ENCODE data around the gene RNF157.
"Not testable (repeated sequence)": the region's sequence is repeated elsewhere in the genome, so short reads cannot be mapped to it uniquely, and the experiment has no call there.

The RNF157 gene

DNA sequence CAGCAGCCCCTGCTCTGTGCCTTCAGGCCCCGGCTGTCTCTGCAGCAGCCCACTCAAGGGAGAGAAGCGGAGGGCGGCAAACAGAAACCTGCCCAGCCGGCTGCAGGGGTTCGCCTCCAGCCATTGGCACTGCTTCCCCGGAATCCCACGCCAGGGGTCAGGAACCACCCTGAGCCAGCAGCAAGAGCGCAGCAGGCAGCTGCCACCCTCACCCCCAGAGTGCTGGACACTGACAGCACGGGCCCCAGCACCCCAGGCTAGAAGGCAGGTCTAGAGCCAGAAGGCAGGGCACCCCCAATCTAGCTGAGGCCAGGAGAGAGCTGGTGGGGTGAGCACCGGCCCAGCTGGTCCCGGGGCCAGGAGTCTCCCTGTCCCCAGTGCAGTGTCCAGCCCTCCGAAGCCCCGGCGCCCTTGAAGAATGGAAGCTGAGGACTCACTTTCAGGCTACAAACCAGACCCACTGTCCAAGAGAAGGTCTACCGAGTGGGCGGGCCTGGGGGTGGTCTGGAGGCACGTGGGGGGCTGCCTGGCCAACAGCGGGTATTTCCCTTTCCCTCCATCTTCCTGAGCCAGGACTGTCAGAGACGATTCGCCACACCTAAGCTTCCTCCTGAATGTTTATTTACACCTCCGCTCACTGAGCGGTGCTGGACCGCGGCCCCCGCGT, 33.3 kb upstream of the RNF157 start:
- H3K4me3 Mint-ChIP-seq = peak overlapping the region; percentile 76

DNA sequence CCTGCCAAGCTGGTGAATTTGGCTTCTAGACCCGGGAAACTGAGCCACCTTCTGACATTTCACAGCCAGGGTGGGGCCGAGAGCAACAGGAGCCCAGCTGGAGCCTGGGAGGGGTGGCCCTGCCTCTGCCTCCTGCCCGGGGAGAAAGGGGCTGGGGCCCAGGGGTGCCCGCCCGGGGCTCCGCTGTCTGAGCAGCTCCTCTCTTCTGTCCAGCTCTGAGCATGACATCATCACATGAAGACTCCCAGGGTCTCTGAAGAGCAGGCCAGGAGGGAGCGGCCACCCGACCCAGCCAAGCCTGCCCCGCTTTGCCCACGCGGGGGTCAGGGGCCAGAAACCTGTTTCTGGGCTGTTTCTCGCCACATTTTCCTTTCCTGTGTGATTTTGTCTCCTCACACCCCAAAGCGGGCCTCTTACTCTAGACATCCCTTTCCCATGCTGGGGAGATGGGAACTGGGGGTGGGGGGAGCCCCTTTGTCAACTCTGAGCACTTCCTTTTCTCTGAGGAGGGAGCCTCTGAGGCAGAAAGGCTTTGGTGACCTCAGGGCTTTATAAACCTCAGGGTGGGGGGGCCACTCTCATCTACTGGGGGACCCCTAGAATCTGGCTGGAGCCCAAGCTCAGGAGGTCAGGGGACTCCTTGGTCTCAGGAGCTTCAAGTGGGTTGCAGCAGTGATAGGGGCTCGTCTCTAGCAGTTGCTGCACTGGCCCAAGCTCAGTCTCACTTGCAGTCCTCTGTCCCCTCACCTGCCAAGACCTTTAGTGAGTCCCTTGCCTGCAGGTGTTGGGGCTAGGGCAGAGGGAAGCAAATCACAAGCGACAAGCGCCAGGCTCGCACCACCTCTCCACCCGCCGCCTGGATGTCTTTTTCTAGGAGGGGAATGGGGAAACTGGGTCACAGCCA, 32.5 kb upstream of the RNF157 start:
- H3K27me3 Mint-ChIP-seq = no peaks in the 10 kb centered on the region
- H3K4me3 Mint-ChIP-seq = peak overlapping the region; percentile 84
- peak overlapping the region; percentile 93 for H3K27ac Mint-ChIP-seq
- peaks cover 4% of the 10 kb centered on the region for H3K36me3 Mint-ChIP-seq
- peaks cover 70% of the 10 kb centered on the region for H3K4me1 Mint-ChIP-seq (ENCODE audit: low read depth)
- H3K9me3 Mint-ChIP-seq (ENCODE audit: low read depth) = no peaks in the 10 kb centered on the region

More for the DNA sequence above, 33.3 kb upstream of the RNF157 start:
- Mint-ChIP-seq H3K27ac (peak overlapping the region; percentile 93), H3K27me3 (no peaks in the 10 kb centered on the region), H3K9me3 (ENCODE audit: low read depth) (no peaks in the 10 kb centered on the region), H3K36me3 (no peaks in the 10 kb centered on the region), H3K4me1 (ENCODE audit: low read depth) (peaks cover 66% of the 10 kb centered on the region)

DNA sequence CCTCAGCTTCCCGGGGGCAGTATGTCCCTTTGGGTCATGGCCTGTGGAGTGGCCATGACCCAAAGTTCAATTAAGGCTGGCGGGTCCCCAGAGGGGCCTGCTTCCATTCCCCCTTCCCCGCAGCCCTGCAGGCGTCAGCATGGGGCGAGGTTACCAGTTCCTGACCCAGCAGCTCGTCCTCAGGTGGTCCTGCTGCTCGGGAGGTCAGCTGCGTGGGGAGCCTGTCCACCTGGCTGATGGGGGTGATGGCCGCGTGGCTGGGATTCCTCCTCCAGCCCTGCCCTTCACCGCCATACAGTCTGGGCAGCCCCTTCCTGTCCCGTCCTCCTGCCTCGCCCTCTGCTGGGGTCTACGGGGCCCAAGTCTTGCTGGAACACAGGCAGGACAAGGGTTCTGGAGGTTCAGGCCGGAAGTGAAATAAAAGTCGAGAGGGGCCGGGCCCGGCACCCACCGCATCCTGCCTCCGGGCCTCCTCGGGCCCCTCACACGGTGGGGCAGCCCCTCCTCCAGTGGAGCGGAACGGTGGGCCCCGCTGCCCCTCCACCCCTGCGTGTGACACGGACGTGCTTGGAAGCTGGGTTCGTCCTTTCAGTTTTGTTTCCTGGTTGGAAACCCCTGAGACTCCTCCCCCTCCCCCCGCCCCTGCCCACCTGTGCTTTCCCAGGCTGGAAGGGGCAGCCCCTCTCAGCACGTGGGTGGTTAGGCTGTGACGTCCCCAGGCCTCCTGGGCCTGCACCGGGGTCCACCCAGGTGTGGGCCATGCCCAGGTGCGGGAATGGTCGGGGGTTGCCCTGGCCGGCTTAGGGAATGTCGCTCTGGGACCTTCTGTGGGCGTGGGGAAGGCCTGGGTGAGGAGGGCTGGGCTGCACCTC, 31.6 kb upstream of the RNF157 start:
- peaks cover 6% of the 10 kb centered on the region for H3K36me3 Mint-ChIP-seq
- H3K4me3 Mint-ChIP-seq = peak overlapping the region; percentile 84
- peak overlapping the region; percentile 93 for H3K27ac Mint-ChIP-seq
- peaks cover 69% of the 10 kb centered on the region for H3K4me1 Mint-ChIP-seq (ENCODE audit: low read depth)
- H3K27me3 Mint-ChIP-seq = no peaks in the 10 kb centered on the region
- no peaks in the 10 kb centered on the region for H3K9me3 Mint-ChIP-seq (ENCODE audit: low read depth)

DNA sequence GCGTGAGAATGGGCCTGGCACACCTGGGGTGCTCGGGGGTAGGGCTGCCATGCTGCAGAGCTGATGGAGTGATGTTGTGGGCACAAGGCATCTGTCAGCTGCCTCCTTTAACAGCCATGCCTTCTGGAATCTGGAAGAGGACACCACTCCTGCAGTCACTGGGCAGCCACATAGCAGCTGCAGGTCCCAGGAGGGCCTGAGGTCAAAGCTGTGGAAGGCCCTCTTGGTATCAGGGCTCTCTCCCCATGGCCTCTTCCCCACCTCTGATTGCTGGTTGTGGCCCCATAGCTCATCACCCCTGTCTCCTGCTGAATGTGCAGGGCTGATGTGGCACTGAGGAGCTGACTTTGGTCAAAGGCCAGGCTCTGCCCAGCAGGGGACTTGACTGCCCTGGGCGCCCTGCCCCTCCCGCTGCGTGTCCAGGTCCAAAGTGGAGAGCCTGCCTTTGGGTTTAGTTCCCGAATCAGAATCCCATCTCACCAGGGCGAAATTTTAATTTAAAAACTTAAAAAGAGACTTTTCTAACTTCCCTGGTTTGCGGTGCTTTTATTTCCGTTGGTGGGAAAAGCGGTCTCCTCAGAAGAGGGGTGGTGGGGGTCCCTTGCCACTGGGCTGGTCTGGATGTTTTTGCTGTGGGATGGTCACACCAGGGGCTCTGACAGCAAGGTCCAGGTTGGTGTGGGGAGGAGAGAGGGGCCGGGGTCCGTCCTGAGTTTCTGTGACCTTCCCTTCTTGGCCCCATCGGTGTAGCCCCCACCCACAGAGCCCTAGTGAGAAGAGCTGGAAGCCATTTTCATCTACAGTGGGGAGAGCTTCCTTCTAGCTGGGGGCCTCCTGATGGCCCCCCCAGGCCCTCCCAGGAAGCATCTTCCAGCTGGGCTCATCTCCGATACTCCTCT, 30.7 kb upstream of the RNF157 start:
- Mint-ChIP-seq H3K27me3 (no peaks in the 10 kb centered on the region), H3K4me3 (peak overlapping the region; percentile 84), H3K4me1 (ENCODE audit: low read depth) (peaks cover 63% of the 10 kb centered on the region), H3K9me3 (ENCODE audit: low read depth) (no peaks in the 10 kb centered on the region), H3K27ac (peak overlapping the region; percentile 93), H3K36me3 (peaks cover 6% of the 10 kb centered on the region)

DNA sequence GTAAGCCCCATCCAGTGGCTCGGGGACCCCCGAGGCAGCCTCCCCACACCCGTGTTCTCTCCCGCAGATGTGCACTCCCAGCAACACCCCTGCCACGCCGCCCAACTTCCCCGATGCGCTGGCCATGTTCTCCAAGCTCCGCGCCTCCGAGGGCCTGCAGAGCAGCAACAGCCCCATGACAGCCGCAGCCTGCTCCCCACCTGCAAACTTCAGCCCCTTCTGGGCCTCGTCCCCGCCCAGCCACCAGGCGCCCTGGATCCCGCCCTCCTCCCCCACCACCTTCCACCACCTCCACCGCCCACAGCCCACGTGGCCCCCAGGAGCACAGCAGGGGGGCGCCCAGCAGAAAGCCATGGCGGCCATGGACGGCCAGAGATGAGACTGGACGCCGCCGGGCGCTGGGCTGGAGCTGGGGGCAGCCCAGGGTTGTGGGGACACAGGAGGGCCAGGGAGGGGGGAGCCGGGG, 29.9 kb upstream of the RNF157 start:
- Mint-ChIP-seq H3K27me3 (no peaks in the 10 kb centered on the region), H3K36me3 (peaks cover 6% of the 10 kb centered on the region), H3K9me3 (ENCODE audit: low read depth) (no peaks in the 10 kb centered on the region), H3K4me1 (ENCODE audit: low read depth) (peaks cover 59% of the 10 kb centered on the region), H3K4me3 (peak overlapping the region; percentile 92), H3K27ac (peak overlapping the region; percentile 99)

DNA sequence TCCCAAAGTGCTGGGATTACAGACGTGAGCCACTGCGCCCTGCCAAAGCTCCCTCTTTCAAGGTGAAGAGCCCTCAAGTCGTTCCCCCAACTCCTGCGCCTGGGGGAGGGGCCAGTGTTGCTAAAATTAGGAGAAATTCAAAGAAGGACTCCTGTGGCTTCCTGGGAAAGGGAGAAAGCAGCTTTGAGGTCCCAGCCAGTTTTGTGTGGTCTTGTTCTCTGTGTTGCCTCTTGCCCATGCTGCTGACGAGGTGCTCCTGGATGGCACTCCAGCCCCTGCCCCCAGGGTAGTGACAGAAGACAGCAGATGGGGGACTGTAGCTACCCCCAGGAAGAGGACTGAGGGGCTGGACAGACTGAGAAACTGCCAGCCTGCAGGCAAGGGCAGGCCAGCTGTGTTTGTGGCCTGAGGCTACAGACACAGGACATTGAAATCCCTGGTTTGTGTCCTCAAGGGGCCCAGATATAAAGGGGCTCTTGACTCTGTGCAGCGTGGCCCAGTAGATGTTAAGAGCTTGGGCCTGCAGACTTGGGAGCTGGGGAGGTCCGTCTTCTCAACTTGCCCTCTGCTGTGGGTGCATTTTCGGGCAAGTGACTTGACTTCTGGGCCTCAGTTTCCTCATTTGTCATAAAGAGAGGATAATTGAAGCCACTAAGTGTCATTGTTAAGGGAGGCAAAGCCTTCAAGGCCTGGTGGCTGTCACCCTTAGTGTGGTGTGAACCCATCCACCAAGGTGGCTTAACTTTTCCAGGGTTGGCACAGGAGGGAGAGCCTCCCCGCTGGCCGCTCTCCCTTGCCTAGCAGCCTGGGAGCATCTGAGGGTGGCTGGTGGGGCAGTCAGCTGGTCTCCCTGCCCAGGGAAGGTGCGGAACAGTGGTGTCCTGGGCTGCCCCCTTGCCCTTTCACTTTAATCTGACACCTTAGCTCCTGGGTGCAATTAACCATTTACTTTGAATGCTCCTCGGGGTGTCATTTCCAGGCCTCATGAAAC, 29.0 kb upstream of the RNF157 start:
- peak overlapping the region; percentile 99 for H3K27ac Mint-ChIP-seq
- peak overlapping the region; percentile 92 for H3K4me3 Mint-ChIP-seq
- no peaks in the 10 kb centered on the region for H3K27me3 Mint-ChIP-seq
- H3K36me3 Mint-ChIP-seq = peaks cover 6% of the 10 kb centered on the region
- H3K9me3 Mint-ChIP-seq (ENCODE audit: low read depth) = no peaks in the 10 kb centered on the region
- H3K4me1 Mint-ChIP-seq (ENCODE audit: low read depth) = peaks cover 54% of the 10 kb centered on the region

DNA sequence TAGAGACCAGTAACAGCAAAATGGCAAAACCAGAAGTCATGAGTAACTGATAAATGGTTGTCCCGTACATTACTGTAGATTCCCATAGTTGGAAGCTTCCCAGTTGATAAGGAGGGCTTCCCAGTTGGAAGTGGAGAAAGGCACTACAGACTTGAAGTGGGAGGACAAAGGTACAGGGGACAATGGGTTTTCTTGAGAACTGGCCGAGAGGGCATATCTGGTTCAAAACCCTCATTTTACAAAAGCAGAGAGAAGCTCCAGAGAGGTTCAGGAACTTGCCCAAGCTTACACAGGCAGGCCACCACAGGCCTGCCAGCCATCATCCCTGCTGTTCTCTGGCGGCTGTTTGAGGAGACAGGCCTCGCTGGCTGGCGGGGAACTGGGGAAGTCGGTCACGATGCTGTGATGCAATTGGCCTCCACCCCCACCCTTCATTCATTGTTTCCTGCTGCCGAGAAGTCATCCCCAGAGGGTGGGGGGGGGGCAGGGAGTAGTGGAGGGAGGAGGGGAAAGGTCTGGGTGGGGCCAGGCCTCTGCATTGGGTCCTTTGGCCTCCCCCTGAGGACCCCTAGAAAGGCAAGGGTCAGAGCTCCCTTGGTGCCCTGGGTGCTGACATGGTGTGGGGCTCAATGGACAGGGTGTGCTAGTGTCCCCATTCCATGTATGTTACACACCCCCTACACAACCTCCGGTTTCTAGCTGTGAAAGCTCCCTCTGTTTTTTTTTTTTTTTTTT, 27.9 kb upstream of the RNF157 start:
- Mint-ChIP-seq H3K4me3 (peak overlapping the region; percentile 92), H3K36me3 (peaks cover 6% of the 10 kb centered on the region), H3K27ac (peak overlapping the region; percentile 99), H3K4me1 (ENCODE audit: low read depth) (peaks cover 55% of the 10 kb centered on the region), H3K9me3 (ENCODE audit: low read depth) (no peaks in the 10 kb centered on the region), H3K27me3 (no peaks in the 10 kb centered on the region)

DNA sequence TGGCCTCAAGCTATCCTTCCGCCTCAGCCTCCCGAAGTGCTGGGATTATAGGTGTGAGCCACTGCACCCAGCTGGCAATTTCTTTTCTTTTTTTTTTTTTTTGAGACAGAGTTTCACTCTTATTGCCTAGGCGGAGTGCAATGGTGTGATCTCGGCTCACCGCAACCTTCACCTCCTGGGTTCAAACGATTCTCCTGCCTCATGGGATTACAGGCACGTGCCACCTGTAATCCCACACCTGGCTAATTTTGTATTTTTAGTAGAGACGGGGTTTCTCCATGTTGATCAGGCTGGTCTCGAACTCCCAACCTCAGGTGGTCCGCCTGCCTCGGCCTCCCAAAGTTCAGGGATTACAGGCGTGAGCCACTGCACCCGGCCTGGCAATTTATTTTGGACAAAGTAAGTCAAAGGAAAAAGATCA, 27.3 kb upstream of the RNF157 start:
- H3K9me3 Mint-ChIP-seq (ENCODE audit: low read depth); H3K27me3 Mint-ChIP-seq; H3K36me3 Mint-ChIP-seq: not testable (repeated sequence)
- H3K4me1 Mint-ChIP-seq (ENCODE audit: low read depth) = peaks cover 58% of the 10 kb centered on the region
- H3K27ac Mint-ChIP-seq = peak overlapping the region; percentile 99
- H3K4me3 Mint-ChIP-seq = peak overlapping the region; percentile 92

DNA sequence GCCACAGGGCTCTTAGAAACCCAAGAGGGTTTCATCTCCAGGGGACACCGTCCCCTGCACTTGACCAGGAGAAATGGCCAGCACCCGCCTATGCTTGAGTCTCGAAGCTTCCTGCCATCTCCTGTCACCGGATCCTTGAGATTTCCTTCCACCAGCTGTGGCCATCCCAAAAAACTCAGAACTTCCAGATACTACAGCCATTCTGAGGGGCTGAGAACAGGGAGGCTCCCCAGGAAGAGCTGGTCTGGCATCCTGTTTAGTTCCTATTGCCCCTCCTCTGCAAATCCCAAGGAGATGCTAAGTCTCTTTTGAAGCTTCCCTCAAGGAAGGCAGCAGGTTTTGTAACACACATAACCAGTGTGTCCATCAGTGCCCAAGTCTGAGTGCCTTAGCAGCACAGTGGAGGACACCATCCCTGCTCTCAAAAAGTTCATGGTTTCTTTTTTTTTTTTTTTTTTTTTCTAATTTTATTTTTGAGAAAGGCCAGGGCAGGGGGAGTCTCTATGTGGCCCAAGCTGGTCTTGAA, 26.8 kb upstream of the RNF157 start:
- Mint-ChIP-seq H3K27ac (peak overlapping the region; percentile 99), H3K4me1 (ENCODE audit: low read depth) (peaks cover 62% of the 10 kb centered on the region), H3K4me3 (peak overlapping the region; percentile 92), H3K36me3 (peaks cover 6% of the 10 kb centered on the region), H3K27me3 (no peaks in the 10 kb centered on the region), H3K9me3 (ENCODE audit: low read depth) (no peaks in the 10 kb centered on the region)

DNA sequence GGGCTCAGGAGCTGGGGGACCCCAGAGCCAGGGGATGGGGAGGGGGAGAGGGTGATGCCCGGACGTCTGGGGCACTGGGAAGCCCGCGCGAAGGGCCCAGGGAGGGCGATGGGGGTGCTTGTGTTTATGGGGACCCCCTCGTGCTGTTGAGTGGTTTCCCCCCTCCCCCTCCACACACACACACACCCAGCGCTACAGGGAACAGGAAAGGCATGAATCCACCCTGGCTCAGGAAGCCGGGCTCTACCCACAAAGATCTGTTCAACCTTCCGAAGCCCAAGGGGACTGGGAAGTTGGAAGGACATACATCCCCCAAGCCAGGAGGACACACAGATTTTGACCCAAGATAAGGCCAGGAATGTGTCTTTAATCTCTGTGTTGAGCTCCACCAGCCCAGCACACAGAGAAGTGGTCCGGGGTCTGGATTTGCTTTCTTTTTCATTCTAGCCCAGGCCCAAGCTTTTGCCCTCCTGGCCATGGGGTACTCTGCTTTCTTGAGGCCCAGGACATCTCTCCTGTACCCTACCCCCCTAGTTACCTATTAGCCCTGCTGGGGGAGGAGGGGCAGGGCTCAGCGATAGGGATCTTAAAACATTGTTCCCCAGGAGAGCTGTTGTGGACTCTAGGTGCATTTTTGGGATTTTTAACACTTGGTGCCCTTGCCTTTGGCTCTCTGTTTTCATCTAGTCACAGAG, 26.1 kb upstream of the RNF157 start:
- Mint-ChIP-seq H3K27me3 (no peaks in the 10 kb centered on the region), H3K4me1 (ENCODE audit: low read depth) (peaks cover 67% of the 10 kb centered on the region), H3K27ac (peak overlapping the region; percentile 99), H3K9me3 (ENCODE audit: low read depth) (no peaks in the 10 kb centered on the region), H3K4me3 (peak overlapping the region; percentile 92), H3K36me3 (peaks cover 6% of the 10 kb centered on the region)

DNA sequence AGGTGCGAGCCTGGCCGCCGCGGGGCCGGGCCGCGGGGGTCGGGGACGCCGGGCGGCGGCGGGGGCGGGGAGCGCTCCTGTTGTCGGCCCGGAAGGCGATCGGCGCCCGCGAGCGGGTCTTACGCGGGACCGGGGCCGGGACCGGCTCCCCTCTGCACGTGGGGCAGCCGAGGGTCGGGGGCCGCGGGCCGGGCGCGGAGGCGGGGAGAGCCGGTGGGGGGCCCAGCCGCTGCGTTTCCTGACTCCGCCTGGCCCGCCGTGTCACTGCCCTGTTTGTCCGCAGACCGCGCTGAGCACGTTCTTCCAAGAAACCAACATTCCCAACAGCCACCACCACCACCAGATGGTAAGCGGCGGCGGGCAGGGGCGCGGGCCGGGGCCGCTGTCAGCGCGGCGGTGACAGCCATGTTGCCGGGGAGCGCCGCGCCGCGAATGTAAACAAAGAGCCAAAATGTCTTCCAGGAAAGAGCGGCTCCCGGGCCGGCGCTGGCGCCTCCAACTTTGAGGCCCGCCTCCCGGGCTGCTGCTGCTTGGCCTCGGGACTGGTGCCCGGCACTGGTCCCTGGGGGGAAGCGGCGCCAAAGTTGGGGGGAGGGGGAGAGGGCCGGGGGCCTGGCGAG, 25.4 kb upstream of the RNF157 start:
- Mint-ChIP-seq H3K36me3 (peaks cover 6% of the 10 kb centered on the region), H3K4me3 (peak overlapping the region; percentile 92), H3K4me1 (ENCODE audit: low read depth) (peaks cover 63% of the 10 kb centered on the region), H3K9me3 (ENCODE audit: low read depth) (no peaks in the 10 kb centered on the region), H3K27me3 (no peaks in the 10 kb centered on the region), H3K27ac (peak overlapping the region; percentile 76)
